Stimulated activated CD4-positive, alpha-beta T cell treated with anti-CD3 and anti-CD28 coated beads, Interleukin-1b, Interleukin-23, amount 100 ng/mL, for 48 hours (primary cell): ENCODE data around the gene APELA.
"Not testable (repeated sequence)": the region's sequence is repeated elsewhere in the genome, so short reads cannot be mapped to it uniquely, and the experiment has no call there.

ENCODE experiments used
- DNase-seq: peaks from one replicate; pipeline ENCODE4 v3.0.0-alpha.2; 2020

The APELA gene, protein sequence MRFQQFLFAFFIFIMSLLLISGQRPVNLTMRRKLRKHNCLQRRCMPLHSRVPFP

DNA sequence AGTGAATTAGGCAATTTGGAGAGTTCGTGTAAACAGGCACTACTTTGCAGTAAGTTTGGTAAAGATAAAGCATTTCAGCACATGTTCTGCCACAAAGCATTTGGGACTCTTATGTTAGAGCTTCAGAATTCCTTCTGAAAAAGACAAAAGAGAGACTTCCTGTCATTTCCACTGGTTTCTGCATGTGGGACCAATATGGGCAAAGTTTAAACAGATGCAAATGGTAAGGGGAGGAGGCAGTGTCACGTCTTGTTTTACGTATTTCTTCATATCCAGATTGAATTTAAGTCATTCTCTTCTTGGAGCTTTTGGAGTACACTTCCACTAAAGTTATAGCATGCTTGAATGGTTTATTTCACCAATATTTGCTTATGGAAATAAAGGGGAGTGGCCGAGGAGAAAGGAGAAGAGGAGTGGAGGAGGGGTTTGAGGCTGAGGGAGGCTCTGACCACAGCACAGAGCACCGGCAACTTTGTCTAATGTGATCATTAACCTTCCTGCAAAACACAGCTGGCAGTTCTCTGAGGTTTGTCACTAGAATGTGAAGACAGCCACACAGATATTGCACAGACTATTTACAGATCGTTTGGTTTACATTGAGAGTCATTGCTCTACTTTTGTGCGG, at the start of gene APELA:
TSS of gene APELA (plus strand) at position 479 of the 625 bp plus-strand sequence. CDS start 154 bp downstream, outside the sequence.
- no peak for DNase-seq

DNA sequence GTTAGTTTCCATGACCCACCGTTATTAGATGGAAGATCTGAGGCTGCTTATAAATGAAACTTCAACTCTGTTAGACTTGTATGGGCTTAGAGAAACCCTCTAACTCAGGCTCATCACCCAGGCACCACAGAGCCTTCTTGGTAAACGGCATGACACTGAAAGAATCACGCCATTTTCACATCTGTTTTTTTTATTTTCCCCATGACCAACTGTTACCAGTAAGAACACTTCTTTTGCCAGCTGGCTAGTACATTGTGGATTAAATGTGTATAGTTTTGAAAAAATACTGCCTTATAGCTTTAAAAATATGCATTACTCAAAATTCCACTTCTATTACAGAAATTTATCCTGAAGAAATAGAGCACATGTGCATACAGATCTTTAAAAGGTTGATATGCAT, 48.0 kb upstream of the APELA start:
- DNase-seq = no peak

DNA sequence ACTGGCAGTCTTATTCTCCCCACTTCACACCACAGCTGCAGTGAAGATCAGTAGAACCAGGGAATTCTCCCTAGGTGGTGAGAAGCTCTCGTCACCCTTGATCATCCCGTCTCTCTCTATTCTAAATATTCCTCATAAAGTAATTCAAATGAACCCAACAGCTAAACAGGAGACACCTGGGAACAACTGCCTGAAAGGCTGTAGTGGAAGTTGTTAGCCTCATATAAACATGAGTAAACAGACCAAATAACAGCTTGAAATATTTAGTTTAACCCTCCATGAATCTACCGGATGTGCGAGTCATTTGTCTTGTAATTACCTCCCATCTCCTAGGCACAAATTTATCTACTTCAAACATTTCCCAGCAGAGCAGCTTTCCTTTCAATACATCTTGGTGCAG, 30.4 kb upstream of the APELA start:
- DNase-seq = no peak

DNA sequence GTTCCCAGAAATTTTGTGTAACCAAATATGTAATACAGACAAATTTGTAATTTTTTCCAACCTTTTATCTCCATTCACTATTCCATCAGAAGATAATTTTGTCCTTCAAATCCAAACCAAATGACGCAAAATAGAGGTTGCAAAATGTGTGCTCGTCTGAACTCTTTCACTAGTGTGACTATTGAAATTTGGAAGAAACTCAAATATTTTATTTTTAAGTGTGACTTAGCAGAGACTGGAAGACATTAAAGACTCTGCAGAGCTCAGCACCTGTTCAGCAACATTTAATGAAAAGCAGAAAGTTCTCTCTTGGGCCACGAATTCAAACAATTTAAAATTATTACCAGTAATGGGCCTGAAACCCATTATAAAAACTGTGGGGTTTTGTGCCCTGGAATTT, 30.0 kb upstream of the APELA start:
- DNase-seq = no peak

DNA sequence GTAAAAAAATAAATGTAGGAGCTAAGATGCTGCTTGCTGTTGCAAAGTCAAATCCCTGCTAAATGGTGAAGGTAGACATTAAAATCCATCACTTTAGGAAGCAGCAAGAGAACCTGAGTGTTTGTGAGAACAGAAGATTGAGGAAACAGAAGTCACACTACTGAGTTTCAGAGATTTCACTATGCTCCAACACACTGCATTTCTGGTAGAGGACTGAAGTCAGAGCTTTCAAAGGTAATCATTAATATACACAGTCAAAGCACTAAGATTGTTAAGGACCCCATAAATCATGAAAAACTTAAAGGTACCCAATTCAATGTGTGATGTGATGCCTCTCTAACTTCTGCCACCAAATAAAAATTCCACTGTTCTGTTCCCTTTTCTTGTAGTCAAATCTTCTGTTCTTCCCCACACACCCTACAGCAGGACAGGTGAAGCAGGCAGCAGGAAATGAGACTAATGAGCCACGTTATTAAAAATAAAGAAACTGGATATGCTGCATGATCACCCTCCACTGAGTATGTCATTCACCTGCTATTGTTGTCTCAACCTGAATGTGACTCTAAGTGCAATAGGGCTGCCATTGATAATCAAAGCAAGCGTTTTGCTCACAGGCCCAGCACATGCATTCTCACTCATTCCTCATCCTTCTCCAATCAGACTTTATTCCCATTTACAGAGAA, 28.9 kb upstream of the APELA start:
- DNase-seq = no peak

DNA sequence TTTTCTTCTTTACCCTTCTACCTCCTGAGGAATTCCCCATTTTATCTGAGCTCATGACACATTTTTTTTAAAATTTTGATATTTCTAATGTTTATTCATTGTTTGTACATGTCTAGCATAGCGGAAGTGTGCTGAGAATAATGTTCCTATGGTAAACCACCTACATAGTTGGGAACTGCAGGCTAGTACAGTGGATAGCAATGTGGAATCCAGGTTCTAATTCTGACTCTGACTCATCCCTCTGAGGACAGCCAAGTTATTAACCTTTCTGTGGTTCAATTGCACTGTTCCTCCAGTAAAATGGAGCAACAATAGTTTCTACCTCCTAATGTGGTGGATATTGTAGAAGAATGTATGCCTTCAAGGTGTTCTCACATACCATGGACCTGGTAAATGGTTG, 20.6 kb upstream of the APELA start:
- no peak for DNase-seq

DNA sequence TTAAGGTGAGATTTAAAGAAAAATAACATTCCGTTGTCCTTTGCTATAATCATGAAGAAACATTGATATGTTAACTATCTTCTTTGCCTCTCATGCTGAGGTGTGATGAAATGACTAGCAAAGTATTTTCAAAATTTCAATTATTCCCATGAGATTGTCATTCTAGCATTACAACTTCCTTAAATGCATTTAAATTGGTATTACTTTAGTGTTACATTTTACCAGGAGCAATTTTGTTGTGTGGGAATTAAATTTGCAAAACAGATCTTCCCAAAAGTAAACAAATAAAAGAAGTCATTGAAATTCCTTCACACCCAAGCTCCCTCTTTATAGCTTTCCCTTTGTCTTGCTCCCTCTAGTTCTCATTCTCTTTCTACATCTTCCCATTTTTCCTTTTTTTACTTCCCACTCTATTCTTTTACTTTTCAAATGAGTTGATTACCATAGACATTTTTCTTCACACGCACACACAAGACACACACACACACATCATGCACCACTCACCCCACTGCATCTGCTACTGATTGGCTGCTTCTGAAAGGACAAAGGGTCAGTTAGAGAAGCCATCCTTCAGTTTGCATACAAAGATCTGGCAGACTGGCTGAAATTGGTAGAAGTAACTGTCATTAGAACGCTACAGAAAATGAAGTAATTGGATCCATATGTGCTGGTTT, 10.0 kb upstream of the APELA start:
- no peak for DNase-seq

DNA sequence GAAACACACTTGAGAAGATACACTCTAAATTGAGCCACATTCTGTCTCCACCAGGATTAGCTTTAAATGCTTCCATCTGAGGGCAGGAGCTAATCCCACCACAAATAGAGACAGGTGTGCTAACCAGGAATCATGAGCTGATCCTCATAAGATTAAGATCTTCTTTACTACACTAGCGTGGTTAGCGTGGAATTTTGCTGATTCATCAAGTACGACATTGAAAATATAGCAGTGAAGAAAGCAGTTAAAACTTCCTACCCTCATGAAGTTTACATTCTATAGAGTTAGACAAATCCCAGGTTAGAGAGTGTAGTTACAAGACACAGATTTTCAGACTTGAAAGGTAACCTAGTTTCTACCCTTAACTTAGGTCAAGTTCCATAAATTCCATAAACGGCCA, 5.3 kb upstream of the APELA start:
- DNase-seq = no peak

DNA sequence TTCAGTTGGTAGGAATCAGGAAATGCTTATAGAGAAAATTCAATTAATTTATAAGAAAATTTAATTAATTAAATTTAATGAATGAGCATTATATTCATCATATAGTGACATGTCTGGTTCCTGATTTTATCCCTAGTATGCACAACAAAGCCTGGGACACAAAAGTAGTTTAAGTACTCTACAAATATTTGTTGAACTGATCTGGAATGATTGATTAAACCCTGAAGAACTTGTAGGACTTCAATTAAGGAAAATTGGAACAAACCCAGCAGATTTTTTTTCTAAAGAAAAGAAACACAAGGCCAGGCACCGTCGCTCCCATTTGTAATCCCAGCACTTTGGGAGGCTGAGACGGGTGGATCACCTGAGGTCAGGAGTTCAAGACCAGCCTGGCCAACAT, 4.5 kb upstream of the APELA start:
- no peak for DNase-seq

DNA sequence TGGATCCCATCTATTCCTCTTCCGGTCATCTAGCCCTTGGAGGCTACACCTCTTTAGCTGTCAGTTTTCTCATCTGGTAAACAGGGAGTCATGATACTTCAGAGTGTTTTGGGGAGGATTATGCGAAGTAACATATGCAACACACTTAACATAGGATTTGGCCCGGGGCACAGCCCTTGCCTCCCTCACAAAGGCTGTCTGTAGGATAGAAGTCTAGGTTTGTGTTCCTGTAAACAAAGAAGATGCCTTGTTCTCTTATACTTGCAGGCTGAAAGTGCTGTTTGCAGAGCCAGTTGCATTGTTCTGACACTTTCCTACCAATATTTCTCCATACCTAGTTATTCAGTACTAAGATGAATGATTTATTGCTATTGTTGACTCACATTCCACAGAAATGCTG, 2.2 kb upstream of the APELA start:
- no peak for DNase-seq

DNA sequence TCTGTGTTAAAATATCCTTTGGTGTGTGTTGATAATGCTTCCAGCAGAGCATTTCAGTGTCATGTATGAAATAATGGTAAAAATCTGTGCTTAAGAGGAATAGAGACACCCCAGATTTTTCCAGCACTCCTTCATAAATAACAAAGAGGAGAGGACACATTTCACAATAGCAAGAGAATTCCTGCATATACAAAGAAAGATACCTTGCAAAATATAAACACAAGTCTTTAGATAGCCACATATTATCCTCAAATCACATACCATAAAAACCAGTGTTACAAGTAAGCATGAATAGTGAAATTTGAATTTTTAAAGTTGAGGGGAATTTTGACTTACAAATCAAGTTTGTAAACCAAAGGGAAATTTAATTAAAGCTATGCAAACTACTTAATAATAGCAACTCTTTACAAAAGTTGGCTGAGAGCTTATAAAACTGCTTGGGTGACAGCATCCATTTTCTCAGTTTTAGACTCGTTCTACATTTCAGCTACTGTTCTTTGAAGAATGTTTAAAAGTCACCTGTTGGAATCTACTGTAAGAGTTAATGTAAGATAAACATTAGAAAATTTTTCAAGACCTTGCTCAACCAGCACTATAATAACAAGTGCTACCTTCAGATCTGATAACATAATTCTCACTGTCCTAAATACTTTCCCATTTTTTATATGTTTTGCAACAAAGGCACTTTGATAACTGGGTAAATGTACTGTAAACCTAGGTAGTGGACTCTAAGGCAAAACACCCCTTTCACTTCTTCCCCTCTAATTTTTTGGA, 3.7 kb downstream of the APELA start:
- DNase-seq = no peak

DNA sequence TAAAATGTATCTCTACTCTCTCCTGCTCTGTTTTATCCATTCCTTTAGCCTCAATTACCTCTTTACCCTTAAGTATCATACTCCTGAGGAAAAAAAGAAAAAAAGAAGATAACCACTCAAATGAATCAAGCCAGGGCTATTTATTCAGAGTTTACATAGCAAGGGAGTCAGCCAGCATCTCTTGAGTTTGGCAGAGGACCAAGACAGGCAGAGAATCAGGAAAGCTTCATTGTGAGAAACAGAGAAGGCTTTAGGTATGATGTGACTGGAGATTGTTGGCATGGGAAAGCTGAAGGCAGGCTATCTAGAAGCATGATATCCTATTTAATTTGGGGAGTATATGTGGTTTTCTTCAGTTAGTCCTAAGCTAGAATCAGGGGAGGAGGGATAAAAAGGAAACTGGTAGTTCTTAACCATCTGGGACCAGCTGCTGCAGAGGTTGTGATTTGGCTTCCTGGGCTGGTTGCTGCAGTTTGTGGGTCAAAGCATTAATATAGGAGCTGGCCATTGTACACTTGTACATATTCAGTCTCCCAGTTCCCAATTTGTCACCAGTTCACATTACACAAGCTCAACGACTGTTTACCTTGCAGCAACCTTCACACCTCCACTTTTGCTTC, 11.2 kb downstream of the APELA start:
- DNase-seq = no peak

DNA sequence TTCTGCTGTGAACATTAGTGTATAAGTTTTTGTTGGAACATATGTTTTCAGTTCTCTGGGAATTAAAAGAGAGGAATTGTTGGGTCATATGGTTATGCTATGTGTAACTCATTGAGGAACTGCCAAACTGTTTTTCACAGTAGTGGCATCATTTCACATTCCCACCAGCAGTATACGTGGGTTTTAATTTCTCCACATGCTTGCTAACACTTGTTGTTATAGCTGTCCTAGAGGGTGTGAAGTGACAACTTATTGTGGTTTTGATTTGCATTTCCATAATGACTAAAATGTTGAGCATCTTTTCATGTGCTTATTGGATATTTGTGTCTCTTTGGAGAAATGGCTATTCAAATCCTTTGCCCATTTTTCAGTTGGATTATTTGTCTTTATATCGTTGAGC, 13.7 kb downstream of the APELA start:
- DNase-seq = no peak

DNA sequence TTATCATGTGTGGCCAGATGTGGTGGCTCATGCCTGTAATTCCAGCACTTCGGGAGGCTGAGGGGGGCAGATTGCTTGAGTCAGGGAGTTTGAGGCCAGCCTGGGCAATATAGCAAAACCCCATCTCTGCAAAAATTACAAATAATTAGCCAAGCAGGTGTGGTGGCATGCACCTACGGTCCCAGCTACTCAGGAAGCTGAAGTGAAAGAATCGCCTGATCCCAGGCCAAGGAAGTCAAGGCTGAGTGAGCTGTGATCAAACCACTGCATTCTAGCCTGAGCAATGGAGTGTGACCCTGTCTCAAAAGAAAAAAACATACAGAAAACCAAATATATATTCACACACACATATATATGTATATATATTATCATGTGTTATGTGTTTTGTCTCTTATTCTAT, 15.0 kb downstream of the APELA start:
- no peak for DNase-seq

DNA sequence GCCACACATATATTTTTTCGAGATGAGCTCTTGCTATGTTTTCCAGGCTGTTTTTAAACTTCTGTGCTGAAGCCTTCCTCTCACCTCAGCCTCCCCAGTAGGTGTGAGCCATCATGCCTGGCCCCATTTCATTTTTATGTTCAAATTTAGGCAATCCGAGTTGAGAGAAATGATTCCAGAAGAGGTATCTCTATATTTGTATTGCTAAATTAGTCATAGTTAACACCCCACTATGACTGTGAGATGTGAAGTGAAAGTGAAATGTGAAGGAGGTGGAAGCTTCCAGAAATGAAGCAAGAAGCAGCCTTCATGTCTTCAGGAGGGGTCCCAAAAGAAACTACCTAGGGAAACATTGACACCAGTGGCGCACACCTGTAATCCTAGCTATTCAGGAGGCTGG, 17.7 kb downstream of the APELA start:
- no peak for DNase-seq

DNA sequence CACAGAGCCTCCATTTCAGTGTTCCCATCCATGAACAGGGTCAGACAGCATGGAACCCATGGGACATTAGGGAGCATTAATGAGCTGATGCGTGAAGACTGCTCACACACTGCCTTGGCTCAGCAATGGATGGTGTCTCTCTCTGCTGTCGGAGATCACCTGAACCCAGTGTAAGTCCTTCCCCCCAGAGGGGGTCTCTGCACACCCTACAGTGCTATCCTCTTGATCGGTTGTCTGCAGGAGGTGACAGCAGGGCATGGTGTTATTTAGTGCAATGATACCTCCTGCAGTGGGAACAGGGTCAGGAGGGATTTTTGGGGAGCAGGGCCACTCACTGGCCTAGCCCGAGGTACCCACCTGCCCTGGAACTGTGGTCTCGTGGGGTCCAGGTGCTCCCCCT, 25.6 kb downstream of the APELA start:
- DNase-seq = no peak

DNA sequence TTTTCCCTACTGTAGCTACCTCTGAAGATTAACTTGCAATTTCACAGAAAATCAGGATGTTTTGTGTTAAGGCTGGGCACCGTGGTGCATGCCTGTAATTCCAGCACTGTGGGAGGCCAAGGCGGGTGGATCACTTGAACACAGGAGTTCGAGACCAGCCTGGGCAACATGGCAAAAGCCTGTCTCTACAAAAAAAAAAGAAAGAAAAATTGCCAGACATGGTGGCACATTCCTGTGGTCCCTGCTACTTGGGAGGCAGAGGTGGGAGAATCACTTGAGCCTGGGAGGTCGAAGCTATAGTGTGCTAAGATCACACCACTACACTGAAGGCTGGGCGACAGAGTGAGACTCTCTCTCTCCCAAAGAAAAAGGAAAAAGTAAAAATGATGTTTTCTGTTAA, 27.4 kb downstream of the APELA start:
- no peak for DNase-seq

DNA sequence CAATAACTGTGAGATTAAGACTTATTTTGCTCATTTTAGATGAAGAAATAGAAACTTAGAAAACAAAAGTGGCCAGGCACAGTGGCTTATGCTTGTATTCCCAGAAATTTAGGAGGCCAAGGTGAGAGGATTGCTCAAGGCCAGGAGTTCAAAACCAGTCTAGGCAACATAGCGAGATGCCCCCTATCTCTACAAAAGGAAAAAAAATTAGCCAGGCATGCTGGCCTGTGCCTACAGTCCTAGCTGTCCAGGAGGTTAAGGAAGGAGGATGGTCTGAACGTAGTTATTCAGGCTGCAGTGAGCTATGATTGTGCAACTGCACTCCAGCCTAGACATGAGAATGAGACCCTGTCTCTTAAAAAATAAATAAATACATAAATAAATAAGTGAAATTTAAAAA, 28.0 kb downstream of the APELA start:
- no peak for DNase-seq

DNA sequence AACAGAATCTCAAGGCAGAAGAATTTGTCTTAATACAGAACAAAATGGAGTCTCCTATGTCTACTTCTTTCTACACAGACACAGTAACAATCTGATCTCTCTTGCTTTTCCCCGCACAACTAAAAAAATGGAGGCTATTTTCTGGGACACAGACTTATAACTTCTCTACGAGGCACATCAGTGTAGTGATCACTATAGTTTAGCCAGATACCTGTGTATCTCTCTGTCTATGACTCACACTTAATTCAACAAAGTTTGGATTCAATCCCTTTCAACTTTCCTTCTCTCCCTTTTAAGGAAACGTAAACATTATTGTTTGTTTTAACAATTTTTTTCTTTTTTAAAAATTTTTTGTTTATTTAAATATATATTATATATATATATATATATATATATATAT, 29.4 kb downstream of the APELA start:
- no peak for DNase-seq

DNA sequence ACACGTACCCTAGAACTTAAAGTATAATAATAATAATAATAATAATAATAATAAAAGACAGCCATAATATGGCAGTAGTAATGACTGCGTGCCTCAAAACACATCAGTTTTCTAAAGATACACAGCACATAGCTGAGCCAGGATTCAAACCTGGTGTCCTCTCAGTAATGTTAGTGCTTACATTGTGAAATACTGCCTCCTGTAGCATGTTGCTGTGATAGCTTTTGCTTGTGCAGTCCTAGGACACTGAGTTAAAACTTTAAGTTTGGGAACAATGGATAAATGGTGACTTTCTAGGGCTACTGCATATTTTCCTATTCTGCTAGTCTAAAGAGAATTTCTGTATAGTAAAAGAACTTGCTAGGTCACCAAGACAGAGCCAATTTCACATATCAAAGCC, 36.5 kb downstream of the APELA start:
- not testable (repeated sequence) for DNase-seq

DNA sequence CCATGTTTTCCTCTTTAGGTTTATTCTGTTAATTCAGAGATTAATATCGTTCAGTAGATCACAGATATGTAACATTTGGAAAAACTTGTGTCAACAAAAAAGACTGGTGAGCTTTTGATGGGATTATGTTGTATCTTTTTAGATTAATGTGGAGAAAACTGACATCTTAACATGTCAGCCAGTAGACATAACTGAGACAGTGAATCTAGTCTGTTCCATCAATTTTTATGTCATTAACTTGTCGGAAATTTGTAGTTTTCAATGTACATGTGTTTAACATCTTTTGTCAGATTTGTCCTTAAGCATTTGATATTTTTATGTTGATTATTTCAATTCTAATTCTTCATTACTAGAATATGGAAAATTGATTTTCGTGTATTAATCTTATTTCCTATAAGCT, 42.0 kb downstream of the APELA start:
- DNase-seq = no peak

DNA sequence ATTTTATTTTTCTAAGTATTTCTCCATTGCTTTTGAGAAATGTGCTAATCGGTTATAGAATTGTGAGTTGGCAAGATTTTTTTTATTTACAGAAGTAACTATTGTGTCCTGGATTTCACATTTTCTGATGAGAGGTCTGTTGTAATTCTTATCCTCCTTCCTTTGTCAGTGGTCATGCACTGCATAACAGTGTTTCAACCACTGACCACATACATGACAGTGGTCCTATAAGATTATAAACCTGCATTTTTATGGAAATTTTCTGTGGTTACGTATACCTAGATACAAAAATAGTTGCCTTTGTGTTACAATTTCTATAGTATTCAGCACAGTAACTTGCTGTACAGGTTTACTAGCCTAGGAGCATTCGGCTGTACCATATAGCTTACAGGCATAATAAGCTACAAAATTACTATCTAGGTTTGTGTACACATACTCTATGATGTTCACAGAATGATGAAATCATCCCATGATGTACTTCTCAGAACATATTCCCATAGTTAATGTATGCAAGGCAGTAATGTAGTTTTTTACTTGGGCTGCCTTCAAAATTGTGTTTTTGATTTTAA, 47.8 kb downstream of the APELA start:
- DNase-seq = no peak

DNA sequence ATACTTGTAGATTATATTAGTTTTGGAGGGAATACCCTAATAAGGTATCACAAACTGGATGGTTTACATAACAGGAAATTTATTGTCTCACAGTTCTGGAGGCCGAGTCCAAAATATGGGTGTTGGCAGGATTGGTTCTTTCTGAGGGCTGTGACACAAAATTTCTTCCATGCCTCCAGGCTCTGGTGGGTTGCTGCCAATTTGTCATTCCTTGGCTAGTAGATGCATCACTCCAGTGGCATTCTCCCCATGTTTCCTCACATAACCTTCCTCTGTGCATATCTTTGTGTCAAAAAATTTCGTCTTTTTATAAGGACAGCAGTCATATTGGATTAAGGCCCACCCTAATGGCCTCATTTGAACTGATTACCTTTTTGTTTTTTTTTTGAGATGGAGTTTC, 49.3 kb downstream of the APELA start:
- DNase-seq = no peak
